NCI-H82 treated with DMSO at 0.1 percent for 48 hours (cell line): Measurements from ENCODE around the gene LANCL3.
"Not testable (repeated sequence)": the region's sequence is repeated elsewhere in the genome, so short reads cannot be mapped to it uniquely, and the experiment has no call there.

ENCODE experiments used
- DNase-seq: peaks from one replicate; lab custom pipeline; 2025; ENCODE audit not compliant: unreplicated experiment; lab: John Stamatoyannopoulos, UW

Gene LANCL3

DNA sequence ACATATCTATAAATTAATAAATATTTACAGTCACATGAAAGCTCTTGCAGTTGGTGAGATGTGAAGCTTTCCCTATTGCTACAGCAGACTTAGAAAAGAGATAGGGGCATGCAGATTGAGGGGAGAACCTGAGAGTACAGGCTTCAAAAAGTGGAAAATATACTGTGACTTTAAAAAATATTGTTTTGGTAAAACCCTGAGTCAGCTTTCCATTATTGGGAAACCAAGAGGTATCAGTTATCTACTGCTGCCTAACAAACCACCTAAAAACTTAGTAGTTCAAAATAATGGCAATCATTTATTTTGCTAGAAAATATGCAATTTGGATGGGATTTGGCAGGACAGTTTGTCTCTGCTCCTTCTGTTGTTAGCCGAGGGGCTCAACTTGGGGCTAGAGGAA is 38.3 kb downstream of the LANCL3 start:
- no peak for DNase-seq

DNA sequence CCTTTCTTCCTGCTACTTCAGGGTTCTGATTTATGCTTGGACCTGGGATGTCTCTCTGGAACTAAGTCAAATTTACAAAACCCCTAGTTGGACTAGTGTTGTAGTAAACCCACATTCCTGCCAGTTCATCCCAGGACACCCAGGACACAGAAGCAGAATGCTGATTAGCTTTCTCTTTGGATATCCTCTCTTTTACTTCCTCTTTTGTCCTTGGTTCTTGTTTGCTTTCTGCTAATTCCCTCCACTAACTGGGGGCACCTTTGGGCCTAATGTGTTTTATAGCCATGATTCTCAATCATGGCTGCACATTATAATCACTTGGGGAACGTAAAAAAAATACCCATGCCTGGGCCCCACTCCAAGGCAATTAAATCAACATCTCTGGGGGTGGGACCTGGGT is 42.5 kb downstream of the LANCL3 start:
- DNase-seq, result no peak

GRCh38 chrX:37627602-37628001 is 56.1 kb downstream of the LANCL3 start:
- no peak for DNase-seq

- DNase-seq, result no peak
Measured at GRCh38 chrX:37638047-37638446, 66.6 kb downstream of the LANCL3 start.

- DNase-seq, result no peak
Measured at GRCh38 chrX:37640142-37640541, 68.7 kb downstream of the LANCL3 start.

GRCh38 chrX:37641859-37642258 is 70.4 kb downstream of the LANCL3 start:
- DNase-seq, result no peak

DNA sequence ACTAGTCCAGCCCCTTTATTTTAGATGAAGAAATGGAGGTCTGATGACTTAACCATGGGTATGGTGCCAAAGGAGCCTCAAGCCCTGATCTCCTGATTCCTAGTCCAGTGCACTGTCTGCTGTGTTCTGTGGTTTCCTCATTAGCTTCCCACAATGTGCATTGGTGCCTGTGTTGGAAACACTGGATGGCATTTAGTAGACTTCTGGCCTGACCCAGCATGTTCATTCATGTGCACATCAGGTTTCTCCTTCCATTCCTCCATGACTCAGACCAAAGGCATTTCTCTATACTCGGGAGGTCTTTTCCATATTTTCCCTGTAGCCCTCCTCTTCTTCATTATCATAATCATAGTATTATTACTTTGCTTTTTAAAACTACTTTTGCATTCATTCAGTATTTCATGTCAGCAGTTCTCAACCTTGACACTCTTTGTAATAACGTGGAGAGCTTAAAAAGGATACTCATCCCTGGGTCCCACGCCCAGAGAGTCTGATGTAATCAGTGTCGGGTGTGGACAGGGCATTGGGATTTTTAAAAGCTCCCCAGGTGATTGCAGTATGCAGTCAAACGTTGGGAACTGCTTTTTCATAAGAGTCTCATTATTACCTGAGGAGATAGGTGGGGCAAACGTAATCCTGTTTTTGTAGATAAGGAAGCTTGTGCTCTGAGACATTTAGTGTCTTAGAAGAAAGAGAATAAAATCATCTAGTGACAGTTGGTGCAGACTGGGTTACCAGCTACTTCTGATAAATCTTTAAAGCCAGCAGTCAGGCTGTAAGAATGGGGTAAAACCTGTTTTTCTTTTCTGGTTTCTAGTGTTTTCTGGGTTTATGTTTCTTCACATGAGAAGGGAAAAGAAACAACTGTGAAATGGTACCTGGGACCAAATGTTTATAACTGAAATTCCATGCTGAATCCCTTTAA is 73.2 kb downstream of the LANCL3 start:
- DNase-seq, result no peak

DNA sequence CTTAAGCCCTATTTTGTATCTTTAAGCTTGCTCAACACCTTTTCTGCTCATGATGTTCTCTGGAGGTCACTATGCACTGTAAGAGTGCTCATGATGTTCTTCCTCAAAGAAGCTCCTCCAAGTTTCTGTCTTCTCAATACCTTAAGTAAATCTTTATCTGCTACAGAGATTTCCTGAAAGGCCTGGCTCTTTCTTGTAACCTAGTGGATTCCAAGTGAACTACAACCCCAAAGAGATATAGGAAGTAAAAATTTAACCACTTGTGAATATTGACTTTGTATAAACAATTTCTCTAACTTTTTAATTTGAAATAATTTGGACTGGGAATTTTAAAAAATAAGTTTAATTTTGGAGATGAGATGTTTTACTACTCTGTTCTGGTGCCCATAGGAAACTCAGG is 74.8 kb downstream of the LANCL3 start:
- DNase-seq, result no peak

DNA sequence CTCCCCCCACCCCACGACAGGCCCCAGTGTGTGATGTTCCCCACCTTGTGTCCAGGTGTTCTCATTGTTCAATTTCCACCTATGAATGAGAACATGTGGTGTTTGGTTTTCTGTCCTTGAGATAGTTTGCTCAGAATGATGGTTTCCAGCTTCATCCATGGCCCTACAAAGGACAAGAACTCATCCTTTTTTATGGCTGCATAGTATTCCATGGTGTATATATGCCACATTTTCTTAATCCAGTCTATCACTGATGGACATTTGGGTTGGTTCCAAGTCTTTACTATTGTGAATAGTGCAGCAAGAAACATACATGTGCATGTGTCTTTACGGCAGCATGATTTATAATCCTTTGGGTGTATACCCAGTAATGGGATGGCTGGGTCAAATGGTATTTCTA is 79.4 kb downstream of the LANCL3 start:
- DNase-seq, result not testable (repeated sequence)

DNA sequence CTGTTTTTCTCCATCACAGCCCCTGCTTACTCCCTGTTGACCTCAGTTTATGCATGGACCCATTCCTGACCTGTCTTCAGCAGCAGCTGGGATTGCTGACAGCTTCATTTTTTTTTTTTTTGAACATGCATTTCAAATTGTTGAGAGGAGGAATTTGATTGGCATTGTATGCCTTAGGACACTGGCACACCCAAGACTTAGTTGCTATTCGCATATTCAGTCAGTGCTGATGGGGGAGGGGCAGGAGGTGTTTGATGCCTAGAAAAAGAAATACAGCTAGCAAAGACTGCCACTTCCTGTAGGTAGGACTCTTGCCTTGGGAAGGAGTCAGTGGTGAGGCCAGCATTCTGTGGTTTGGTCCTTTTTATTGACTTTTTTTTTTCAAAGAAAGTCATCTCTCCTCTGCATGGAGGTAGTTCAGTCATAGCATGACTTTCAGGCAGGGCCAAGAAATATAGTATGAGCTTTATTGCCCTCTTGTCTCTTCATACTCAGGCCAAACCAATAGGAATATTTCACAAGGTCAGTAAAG is 80.5 kb downstream of the LANCL3 start:
- no peak for DNase-seq

DNA sequence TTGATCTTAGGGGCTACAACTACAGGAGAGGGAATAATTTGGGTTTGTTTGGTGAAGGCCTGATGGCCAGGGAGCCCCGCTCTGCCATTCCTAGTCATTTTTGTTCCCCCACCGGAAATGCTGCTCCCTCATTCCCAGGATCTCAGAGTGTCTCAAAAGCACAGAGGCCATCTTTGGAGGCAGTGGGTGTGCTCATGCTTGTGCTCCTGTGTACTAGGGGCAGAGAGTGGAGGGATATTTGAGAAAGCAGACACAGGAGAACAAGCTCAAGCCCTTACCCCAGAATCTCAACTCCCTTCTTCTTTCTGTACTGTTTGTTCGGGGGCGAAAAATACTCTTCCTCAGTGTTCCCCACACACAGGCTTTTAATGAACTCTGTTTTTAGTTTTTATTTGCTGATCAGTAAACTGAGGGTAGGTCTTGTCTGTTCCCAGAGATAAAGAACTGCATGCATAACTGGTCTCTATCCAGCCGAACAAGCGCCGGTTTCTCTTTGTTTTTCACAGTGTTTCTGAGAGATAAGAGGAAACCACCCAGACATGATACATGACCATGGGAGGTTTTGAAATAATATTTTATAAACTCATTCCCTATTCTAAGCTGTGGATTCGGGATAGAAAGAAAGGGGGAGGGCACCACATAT is 81.2 kb downstream of the LANCL3 start:
- no peak for DNase-seq

DNA sequence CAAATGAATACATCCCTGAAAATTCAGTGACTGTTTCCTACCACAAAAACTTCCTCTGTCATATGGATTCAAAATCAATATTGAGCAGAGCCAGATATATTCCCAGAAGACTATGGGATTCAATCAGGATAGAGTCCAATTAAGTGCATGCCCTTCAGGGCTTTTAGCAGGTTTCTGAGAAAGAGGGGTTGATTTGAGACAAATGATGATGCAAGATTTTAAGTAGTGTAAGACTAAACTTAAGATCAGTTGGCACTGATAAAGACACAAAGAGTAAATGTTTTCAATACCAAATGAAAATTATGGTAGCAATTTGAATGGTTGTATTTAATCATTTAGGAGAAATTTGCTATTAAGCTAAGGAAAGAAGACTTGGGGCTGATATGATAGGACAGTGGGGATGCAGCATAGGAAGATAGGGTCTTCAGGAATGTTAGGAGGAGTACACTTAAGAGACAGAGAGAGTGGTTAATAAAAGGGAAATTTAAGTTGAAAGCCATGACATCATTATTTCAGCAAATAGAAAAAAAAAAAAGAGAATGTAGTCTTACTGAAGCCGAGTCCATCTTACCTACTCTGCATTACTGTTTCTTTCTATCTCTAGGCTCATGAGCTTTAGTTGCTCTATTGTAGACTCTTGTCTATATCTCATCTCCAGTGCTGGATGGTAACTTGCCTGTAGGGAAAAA is 82.1 kb downstream of the LANCL3 start:
- DNase-seq, result no peak

DNA sequence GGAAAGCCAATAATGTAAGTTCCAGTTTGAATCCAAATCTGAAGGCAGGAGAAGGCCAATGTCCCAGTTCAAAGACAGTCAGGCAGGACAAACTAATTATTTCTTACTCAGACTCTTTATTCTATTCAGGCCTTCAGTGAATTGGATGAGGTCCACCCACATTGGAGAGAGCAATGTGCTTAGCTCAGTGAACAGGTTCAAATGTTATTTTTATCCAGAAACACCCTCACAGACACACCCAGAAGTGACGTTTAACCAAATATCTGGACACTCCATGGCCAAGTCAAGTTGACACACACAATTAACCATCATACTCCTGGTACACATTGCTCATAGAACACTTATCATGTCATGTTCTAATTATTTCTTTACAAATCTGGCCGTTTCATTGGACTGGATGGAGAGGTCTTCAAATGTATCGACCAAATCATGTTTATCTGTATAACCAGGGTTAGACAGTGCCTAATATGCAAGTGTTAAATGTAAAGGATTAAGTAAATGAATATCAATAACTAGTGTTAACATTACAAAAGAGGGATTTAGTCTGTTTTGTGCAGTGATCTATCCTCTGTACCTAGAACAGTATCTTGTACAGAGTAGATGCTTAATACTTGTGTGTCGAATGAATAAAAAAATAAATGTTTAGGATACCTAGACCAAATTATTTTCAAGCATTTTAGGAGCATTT is 87.0 kb downstream of the LANCL3 start:
- DNase-seq, result no peak

GRCh38 chrX:37659047-37659446 is 87.6 kb downstream of the LANCL3 start:
- no peak for DNase-seq

GRCh38 chrX:37662181-37662580 is 90.7 kb downstream of the LANCL3 start:
- DNase-seq, result no peak

- no peak for DNase-seq
Measured at GRCh38 chrX:37666516-37666915, 95.1 kb downstream of the LANCL3 start.

DNA sequence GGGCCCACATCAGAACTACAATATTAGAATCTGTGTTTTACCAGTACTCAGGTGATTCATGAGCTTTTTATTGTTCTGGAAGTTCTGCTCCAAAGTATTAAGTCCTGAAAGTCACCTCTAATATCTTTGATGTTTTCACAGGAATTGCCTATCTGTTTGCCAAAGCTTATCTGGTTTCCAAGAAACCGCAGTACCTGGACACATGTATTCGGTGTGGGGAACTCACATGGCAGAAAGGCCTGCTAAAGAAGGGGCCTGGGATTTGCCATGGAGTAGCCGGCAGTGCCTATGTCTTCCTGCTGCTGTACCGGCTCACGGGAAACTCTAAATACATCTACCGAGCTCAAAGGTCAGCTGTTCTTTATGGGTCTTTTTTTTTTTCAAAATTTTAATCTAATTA is 95.7 kb downstream of the LANCL3 start:
- DNase-seq, result no peak

GRCh38 chrX:37672563-37672962 is 101.1 kb downstream of the LANCL3 start:
- no peak for DNase-seq

DNA sequence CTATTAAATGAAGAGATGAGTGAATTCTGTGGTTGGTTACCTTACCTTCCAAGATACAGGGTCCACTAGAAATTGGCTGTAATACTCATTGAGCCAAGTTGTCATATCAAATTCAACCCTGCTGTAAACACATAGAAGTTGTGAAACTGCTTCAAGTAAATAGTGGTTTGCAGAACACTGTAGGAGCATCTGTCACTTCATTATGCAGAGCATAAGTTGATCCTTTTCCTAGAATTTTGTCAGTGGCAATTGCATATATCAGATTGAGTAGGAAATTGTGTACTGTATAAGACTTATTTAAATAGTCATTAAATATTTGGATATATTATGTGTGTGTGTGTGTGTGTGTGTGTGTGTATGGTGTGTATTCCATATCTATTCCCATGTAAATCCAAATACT is 105.3 kb downstream of the LANCL3 start:
- DNase-seq, result no peak

DNA sequence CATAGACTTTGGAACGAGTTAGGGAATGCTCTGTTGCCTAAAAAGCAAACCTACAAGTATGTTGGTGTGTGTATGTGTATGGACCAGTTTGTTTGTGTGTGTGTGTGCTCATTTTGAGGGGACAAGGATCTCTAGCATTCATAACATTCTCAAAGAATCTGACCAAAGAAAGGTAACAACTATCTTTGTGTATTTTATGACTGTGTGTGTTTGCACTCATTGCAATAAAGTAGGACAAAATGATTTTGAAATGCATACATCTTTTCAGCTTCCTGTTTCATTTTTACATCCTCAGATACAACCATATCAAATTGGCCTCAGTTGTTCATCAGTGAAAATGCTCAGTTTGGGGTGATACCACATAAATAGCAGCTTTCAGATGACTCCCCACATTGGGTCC is 105.8 kb downstream of the LANCL3 start:
- DNase-seq, result no peak

DNA sequence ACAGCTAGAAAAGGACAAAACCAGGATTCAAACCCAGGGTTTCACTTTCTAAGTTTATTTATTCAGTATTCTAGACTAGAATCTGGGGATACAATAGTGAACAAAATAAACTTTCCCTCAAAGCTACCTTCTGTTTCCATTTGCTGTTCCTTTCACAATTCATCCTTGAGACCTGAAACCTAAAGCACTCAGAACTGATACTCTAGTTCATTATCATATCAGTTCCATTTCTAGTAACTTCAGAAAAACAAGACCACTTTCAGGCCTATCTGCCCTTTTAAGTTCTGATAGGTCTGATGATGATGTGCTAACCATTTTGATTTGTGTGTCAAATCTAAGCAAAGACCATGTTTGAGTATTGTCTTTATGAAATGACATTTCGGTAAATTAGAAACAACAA is 106.3 kb downstream of the LANCL3 start:
- DNase-seq, result no peak
